GM21423 (cell line): ENCODE measurements around the gene INO80.

Experiments
- ATAC-seq: cut with Tn5 transposase; IDR thresholded peaks from one replicate; pipeline ENCODE4 v1.9.1; 2021; ENCODE audit warnings: mild to moderate bottlenecking, moderate library complexity; ENCODE audit not compliant: unreplicated experiment

Gene INO80

DNA sequence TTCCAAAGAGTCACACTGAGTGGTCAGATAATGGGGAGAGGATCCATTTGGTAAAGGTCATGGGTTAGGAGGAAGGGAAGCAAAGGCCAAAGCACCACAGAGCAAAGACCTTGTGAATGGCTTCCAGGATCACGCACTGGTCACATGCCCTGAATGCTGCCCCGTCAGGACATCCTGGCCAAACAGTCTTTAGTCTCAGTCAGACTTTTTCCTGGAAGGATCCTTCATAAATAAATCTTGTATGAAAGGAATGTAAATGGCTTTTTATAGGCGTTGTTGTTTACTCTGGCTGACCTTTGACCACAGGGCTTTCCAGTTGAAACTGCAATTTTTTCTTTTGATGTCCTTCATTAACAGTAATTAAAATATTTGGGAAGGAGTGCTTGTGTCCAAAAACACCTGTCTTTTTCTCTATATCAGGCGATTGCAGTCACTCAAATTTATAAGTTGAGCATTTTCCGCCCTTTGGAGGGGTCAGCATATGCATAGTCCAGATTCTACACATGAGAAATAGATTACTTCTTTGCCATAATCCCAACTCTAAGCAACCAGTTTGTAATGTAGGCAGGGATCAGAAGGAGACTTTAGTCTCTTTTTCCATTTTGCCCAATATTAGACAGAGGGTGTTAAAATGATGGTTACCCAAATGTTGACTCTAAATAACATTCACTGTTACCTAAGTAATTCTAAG lies 114.4 kb downstream of the INO80 start:
- no peak for ATAC-seq

DNA sequence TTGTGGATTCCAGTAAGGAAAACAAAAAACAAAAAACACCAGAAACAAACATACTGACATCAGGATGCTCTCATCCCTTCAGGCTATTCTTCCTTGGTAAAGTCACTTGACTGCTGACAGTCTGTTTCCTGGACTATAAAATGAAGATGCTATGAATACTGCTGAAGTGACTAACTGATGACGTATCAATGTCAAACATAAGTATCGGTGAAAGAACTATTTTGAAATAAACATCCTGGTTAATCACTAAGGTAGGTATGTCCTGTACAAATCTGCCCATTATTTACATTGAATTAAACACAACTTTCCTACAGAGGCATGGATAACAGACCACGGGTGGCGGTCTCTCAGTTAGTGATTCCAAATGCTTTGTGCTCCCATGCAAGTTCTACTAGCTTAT lies 116.9 kb downstream of the INO80 start:
- ATAC-seq, result no peak

DNA sequence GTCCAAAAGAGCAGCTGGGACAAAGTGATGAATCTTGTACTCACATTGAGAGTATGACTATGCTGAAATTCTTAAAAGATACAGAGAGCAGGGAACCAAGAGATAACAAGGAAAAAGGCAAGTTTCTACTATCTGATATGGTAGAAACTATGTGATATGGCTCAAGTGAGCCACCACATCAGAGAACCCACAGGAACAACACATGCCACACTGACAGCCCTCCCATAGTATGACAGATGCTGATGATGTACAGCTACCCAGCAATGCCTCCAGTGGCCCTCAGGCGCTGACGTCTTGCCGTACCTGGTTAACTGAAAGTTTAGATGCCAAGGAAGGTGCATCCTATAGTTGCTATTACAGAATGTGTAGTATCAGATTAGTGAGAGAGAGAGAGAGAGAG lies 120.4 kb downstream of the INO80 start:
- no peak for ATAC-seq

DNA sequence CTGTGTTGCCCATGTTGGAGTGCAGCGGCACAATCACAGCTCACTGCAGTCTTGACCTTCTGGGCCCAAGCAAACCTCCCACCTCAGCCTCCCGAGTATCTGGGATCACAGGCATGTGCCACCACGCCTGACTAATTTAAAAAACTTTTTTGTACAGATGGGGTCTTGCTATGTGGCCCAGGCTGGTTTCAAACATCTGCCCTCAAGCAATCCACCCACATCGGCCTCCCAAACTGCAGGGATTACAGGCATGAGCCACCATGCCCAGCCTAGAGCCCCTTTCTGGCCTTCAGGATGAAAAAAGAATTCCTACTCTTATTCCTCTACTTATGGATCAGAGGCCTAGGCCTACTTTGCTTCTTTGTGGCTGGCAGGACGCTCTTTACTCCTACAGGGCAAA lies 123.3 kb downstream of the INO80 start:
- no peak for ATAC-seq

DNA sequence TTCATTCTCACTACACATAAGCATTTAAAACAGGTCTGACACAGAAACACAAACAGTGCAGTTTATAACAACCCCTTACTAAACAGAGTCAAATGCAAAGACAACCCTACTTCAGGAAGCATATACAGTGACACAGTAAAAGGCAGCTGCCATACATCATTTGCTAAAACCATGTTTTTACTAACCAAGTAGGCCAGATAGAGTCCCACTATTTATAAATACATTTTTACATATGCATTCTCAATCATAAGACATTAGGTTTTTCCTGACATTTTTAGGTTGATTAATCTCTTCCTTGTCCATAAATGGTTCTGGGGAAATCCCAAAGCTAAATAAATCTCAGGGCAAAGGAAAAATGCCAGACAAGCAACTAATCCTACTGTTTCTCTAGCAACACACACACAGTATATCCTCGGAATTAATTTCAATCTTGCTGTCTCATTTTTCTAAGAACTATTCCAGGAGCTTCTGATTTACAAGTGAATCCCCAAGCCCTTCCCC lies 123.8 kb downstream of the INO80 start:
- no peak for ATAC-seq

DNA sequence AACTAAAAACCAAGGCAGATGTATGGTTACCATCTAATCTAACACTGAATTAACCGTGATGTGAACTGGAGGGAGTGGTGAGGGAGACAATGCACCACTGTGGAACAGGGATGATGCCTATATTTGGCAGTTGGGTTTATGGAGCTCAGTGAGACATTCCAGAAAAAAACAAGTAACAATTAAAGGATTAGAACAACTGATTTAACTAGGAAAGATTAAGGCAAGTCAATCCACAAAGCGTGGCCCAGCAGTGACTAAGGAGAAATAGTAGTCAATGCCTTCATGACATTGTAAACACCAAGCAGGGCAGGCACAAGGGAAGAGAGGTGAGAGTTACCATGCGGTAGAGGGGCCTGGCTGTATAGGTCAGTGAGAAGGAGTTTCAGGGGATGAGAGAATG lies 124.7 kb downstream of the INO80 start:
- no peak for ATAC-seq

DNA sequence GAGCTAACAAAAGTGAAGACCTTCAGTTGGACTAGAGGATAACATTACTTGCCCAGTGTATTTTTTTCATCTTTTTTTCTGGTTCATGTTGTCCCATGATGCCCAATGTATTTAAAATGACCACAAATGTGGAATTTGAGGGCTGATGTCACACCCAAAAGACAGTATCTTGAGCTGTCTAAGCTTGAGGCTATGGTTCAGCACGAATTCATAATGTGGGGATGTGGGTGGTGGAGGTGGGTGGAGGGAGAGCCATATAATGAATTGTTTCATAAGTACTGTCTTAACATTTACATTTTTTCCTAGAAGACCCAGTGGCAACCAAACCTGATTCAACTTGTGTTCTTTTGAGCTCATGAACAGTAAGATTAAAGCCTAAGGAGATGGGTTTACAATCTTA lies 125.3 kb downstream of the INO80 start:
- no peak for ATAC-seq

DNA sequence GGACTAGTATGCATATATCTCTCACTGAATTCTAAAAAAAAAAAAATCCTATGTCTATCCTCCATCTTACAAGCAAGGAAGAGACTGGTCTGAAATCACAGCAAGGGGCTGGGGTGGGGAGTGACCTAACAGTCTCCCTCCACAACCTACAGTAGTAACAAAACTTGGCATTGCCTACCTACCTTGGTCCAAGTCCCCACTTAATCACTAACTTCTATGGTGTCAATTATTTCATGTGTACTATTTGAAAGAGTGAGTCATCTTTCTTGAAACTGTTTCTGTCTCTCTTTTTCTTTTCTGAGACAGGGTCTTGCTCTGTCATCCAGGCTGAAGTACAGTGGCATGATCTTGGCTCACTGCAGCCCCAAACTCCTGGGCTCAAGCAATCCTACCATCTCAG lies 126.0 kb downstream of the INO80 start:
- no peak for ATAC-seq

DNA sequence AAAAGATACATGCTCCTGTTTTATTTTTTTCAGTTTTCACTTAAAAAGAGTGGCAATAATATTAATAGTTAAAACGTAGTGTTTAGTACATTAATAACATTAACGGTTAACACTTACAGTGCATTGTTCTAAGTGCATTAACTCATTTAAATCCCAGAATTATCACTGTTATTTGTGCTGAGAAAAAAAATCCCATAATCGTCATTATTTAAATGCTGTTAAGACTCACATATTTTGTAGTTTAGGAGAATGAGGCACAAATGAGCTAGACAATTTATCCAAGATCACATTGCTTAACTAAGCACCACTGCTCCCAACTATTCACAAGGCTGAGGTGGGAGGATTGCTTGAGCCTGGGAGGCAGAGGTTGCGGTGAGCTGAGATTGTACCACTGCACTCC lies 127.9 kb downstream of the INO80 start:
- no peak for ATAC-seq

DNA sequence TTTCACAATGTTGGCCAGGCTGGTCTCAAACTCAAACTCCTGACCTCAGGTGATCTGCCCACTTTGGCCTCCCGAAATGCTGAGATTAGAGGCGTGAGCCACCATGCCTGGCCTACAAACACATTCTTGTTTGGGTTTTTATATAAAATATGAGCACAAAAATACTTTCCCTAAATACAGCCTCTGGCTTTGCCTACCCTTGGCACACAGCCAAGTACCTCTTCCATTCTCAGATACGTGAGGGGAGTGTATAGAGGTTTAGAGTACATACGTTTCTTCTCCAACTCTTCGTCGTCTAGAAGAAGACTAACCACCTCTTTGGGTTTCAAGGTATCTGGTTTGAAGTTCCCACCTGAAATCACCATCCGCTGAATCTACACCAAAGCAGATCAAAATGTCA lies 129.3 kb downstream of the INO80 start:
- no peak for ATAC-seq

DNA sequence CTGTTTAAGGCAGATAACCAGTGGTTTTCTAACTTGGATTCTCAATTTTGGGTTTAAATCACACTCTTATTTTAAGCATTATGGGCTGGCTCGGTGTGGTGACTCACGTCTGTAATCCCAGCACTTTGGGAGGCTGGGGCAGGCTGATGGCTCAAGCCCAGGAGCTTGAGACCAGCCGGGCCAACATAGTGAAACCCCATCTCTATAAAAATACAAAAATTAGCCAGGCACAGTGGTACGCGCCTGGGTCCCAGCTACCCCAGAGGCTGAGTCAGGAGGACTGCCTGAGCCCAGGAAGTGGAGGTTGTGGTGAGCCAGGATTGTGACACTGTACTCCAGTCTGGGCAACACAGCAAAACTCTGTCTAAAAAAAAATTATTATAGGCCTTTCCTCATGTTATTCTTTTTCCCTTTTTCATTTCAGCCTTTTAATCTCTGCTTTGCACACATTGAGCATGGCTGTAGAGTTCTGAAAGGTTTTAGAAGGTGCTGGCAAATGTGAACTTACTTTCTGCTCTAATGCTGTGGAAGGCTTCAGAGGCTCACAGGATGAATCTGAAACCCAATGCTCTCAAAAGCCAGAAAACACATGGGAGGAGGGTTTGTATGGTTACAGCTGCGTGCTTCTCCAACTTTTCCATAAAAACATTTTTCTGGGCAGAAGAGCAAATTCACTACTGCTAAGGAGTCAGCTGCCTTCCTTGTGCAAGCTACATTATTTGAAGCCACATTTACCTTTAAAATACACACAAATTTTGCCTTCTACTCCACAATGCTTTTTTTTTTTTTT lies 130.3 kb downstream of the INO80 start:
- no peak for ATAC-seq

DNA sequence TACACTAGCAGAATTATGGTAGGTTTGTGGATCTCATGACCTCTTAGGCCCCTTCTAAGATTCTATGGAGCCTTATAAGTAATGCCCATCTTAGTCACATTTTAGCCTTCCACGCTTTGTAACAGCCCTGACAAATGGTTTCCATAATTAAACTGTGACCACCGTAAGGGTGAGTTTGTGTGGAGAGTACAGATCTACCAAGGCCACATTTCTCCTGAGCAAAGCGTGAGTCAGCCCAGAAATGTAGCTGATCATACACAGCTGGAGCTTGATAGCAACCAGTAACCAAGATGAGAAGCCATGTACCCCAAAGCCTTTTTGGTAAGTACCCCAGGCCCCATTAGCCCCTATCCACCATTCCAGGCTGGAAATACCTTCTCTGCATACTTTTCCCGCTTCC lies 131.1 kb downstream of the INO80 start:
- ATAC-seq, result no peak

DNA sequence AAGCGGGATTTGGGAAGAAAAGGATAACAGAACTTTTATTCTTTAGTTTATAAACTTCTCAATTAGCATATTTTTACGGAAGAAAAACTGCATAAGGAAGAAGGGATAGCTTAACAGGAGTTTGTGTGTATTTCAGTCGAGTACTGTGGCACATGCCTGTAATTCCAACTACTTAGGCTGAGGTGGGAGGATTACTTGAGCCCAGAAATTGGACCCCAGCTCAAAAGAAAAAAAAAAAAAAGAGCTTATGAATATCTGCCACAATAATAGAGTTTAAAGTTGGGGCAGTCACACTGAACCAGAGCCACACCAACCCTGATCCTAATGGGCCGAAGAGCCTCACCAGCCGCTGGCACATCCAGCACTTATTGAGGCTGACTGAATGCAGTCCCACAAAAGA lies 131.7 kb downstream of the INO80 start:
- ATAC-seq, result no peak

DNA sequence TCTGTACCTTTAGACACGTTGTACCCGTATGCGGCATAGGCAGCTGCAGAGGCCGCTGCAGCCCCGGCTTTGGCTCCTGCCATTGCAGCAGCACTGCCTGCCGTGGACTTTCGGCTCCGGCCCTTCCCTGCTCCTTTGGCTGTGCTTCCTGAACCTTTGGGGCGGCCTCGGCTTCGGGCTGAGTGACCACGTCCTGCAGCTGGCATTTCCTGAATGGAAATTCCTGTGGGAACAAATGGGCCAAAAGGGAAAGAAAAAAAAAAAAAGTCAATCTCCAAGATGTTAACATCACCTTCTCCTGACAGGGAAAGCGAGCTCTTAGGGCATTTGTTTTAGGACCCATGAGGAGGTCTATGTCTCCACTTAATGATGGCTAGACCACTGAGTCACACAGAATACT lies 133.2 kb downstream of the INO80 start:
- no peak for ATAC-seq

DNA sequence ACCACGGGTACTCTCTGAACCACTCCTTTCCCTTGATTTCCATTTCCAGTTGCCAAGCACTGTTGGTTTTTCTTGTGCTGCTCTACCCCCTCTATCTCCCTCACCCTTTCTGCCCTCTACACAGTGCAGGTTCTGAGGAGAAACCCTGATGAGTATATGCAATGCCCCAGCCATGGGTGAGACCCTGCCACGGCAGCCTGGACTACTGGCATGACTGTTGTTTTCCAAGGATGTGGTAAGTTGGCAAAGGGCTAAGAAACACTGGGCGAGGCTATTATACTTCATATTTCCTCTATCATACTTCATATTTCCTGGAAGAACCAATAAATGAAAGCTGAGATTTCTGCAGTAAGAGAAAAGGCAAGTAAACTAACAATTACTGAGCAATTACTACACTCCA lies 134.9 kb downstream of the INO80 start:
- no peak for ATAC-seq

DNA sequence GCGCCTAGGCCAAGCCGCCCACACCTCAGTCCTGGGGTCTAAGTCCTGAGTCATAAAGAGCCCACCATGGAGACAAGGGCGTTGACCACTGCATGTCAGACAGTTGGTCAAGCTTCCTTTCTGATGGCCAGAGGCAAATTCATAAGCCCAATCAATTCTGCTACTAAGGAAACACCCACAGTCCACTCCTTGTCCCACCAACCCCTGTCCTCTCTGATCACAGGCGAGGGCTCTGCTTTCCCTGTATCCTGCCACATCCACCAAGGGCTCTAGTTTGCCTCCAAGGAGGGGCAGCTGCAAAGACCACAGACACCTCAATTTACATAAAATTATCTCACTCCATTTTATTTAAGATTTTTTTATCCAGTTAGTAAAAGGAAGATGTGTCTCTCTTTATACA lies 137.5 kb downstream of the INO80 start:
- no peak for ATAC-seq

DNA sequence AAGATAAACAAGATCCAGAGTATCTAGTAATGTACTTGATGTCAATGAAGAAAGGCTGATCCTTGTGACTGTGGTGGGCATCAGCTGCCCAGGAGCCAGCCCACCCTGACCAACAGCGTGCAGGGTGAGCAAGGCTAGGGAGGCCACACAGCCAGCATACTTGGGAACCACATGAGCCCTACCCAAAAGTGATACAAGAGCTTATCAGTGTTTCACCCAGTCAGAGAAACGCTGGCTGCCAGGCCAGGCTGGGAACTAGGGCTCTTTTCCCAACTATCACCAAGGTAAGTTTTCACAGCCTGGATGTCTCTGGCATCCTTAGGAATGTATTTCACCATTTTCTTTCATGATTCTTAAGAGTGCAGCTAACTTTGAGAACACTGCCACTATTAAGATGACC lies 137.9 kb downstream of the INO80 start:
- ATAC-seq, result no peak

DNA sequence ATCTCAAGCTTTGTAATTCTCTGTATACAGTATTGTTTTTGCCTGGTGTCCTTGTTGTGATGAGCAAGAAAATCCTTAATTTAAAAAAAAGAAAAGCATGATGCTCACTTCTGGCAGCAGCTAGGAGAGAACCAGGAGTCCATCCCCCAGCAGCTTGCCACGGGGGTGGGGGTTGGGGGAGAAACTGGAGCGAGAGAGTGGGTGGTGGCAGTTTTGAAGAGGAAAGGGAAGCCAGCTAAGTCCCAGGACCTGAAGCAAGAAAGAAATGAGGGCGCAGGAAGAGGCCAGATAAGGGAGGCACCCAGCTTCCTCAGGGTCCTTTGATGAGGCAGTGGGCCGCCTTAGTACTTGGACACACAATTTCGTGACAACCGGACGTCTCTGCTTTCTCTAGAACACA lies 139.3 kb downstream of the INO80 start:
- ATAC-seq, result no peak

DNA sequence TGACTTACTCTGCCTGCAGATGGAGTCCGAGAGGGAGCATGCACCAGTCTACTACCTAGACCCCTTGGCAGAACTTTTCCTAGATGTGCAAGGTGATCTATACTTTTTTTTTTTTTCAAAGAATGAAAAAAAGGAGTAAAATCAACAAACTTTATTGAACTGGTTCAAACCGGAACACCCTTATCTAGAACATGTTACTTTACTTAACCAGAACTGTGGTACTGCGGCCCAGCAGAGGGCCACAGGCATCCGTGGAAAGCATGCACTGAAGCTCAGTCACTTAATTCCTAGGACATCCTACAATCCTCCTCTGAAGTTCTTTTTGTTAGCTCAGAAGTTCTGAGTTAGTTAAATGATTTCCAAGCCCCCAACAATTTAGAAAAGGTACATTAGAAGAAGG lies 141.2 kb downstream of the INO80 start:
- no peak for ATAC-seq

DNA sequence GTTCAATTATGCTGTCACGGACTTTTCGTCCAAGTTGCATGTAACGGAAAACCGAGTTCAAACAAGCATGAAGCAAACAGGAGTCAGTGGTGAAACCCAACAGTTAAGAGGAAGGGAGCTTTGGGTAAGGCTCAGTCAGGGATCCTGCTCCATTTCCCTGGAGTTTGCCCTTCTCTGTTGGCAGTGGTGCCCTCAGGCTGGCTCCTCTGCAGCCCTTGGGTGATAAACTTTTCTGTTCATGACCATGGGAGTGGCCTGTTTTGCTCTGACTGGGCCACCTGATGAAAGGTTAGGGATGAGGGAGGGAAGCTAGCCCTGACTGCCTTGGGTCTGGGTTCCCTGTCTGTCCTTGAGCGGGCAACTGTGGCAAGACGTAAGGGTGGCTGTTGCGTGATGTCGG lies 146.7 kb downstream of the INO80 start:
- no peak for ATAC-seq

DNA sequence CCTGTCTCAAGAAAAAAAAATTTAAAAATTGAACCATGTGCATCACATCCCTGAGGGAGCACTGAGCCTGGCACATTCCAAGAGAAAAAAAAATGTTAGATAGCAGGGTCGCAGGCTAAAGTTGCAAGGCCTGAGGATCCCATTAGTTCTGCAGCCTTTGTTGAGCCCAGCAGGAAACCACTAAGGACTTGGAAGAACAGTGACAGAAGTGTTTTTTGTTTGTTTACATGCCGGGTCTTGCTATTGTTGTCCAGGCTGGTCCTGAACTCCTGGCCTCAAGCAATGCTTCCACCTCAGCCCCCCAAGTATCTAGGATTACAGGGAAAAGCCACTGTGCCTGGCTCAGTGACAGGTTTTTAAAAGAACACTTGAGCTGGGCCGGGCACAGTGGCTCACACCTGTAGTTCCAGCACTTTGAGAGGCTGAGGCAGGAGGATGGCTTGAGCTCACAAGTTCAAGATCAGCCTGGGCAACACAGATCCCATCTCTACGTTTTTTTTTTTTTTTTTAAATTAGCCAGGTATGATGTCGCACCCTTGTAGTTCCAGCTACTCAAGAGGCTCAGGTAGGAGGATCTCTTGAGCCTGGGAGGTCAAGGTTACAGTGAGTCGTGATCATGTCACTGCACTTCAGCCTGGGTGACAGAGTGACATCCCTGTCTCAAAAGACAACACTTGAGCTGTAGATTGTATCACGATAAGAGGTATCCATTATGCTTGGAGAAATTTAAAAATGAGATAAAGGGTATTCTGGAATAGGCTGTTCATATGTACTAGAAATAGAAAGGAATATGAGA lies 147.6 kb downstream of the INO80 start:
- no peak for ATAC-seq

DNA sequence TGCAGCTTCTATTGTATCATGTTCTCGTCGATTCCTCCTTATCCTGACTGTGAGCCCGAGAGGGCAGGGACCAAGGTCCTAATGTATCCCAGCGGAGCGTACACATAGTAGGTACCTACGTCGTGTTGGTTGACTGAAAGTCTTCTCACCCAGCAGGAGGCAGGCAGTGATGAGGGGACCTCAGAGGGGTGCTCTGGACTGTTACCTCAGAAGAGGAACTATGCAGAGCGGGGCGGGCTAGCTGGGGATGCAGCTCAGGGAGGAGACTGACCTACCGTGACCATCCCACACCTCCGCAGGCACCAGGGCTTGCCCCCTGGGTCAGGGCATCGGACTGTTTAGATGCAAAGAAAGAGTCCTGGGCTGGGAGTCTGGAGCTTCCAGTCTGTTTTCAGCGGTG lies 151.4 kb downstream of the INO80 start:
- no peak for ATAC-seq
